HEK293T (cell line): ENCODE results near the gene ZNF718.

Experiments
- ARNT ChIP-seq: fragments of 450-650 bp; IDR thresholded peaks from 2 replicates; pipeline ENCODE4 v1.6.1; 2017; ENCODE audit warnings: mild to moderate bottlenecking
- BHLHE40 ChIP-seq: fragments of 450-650 bp; IDR thresholded peaks from 2 replicates; pipeline ENCODE4 v1.6.1; 2016; ENCODE audit warnings: mild to moderate bottlenecking, moderate library complexity, borderline replicate concordance
- CTBP1 ChIP-seq: fragments of 450-650 bp; IDR thresholded peaks from 2 replicates; pipeline ENCODE4 v1.6.1; 2016; ENCODE audit warnings: borderline replicate concordance
- ELF4 ChIP-seq: fragments of 450-650 bp; IDR thresholded peaks from 2 replicates; pipeline ENCODE4 v1.6.1; 2017; ENCODE audit warnings: antibody characterized with exemption
- FOXA1 ChIP-seq: fragments of 450-650 bp; IDR thresholded peaks from 2 replicates; pipeline ENCODE4 v1.6.1; 2016; ENCODE audit warnings: mild to moderate bottlenecking
- FOXK2 ChIP-seq: fragments of 450-650 bp; IDR thresholded peaks from 2 replicates; pipeline ENCODE4 v1.6.1; 2016; ENCODE audit warnings: mild to moderate bottlenecking
- FOXM1 ChIP-seq: fragments of 450-650 bp; IDR thresholded peaks from 2 replicates; pipeline ENCODE4 v1.6.1; 2017; ENCODE audit warnings: mild to moderate bottlenecking, borderline replicate concordance
- L3MBTL2 ChIP-seq: fragments of 450-650 bp; conservative IDR thresholded peaks from 2 replicates; pipeline ENCODE4 v1.6.1; 2016; ENCODE audit warnings: mild to moderate bottlenecking
- PKNOX1 ChIP-seq: fragments of 450-650 bp; IDR thresholded peaks from 2 replicates; pipeline ENCODE4 v1.6.1; 2016
- SP1 ChIP-seq: fragments of 450-650 bp; IDR thresholded peaks from 2 replicates; pipeline ENCODE4 v1.6.1; 2017
- SUZ12 ChIP-seq: fragments of 450-650 bp; IDR thresholded peaks from 2 replicates; pipeline ENCODE4 v1.6.1; 2016; ENCODE audit warnings: mild to moderate bottlenecking
- TARDBP ChIP-seq: fragments of 450-650 bp; IDR thresholded peaks from 2 replicates; pipeline ENCODE4 v1.6.1; 2016
- ZNF384 ChIP-seq: fragments of 450-650 bp; IDR thresholded peaks from 2 replicates; pipeline ENCODE4 v1.6.1; 2016

GRCh38 chr4:206054-206453, 81.8 kb downstream of the ZNF718 start:
- TF ChIP-seq SP1 (no peak), FOXK2 (no peak), ELF4 (no peak), BHLHE40 (no peak), TARDBP (no peak), PKNOX1 (no peak), FOXA1 (no peak), L3MBTL2 (no peak), ARNT (no peak), ZNF384 (no peak), SUZ12 (no peak), CTBP1 (no peak), FOXM1 (no peak)
